Activated naive CD8-positive, alpha-beta T cell (primary cell): ENCODE measurements around the gene SPAG8.
A peak's percentile ranks its signal among the peaks of the same experiment; 100 is the strongest.

ENCODE experiments used
- H3K27ac Mint-ChIP-seq: one replicate; pipeline ENCODE4 v1.8.0; 2021; ENCODE audit warnings: mixed read lengths
- H3K27me3 Mint-ChIP-seq: one replicate; pipeline ENCODE4 v1.8.0; 2021; ENCODE audit warnings: mixed read lengths
- H3K36me3 Mint-ChIP-seq: one replicate; pipeline ENCODE4 v1.8.0; 2021; ENCODE audit warnings: mixed read lengths
- H3K4me1 Mint-ChIP-seq: one replicate; pipeline ENCODE4 v1.8.0; 2021; ENCODE audit warnings: low read depth, mixed read lengths
- H3K4me3 Mint-ChIP-seq: one replicate; pipeline ENCODE4 v1.8.0; 2021; ENCODE audit warnings: mild to moderate bottlenecking, mixed read lengths
- H3K9me3 Mint-ChIP-seq: one replicate; pipeline ENCODE4 v1.8.0; 2021; ENCODE audit warnings: low read depth, mixed read lengths

SPAG8 gene

GRCh38 chr9:35844628-35845270, 32.7 kb upstream of the SPAG8 start:
- Mint-ChIP-seq H3K36me3 (peaks cover 10% of the 10 kb centered on the region), H3K9me3 (no peaks in the 10 kb centered on the region), H3K27ac (no peak overlapping the region), H3K27me3 (no peaks in the 10 kb centered on the region), H3K4me3 (no peak overlapping the region), H3K4me1 (peaks cover 34% of the 10 kb centered on the region)

- Mint-ChIP-seq H3K27me3 (no peaks in the 10 kb centered on the region), H3K27ac (no peak overlapping the region), H3K36me3 (peaks cover 7% of the 10 kb centered on the region), H3K4me1 (peaks cover 27% of the 10 kb centered on the region), H3K9me3 (no peaks in the 10 kb centered on the region), H3K4me3 (no peak overlapping the region)
Measured at GRCh38 chr9:35842795-35843194, 30.7 kb upstream of the SPAG8 start.

- Mint-ChIP-seq H3K4me1 (peaks cover 21% of the 10 kb centered on the region), H3K27ac (no peak overlapping the region), H3K36me3 (peaks cover 2% of the 10 kb centered on the region), H3K4me3 (no peak overlapping the region), H3K27me3 (no peaks in the 10 kb centered on the region), H3K9me3 (no peaks in the 10 kb centered on the region)
Measured at GRCh38 chr9:35842020-35842745, 30.1 kb upstream of the SPAG8 start.

GRCh38 chr9:35841645-35841900, 29.5 kb upstream of the SPAG8 start:
- H3K27me3 Mint-ChIP-seq = no peaks in the 10 kb centered on the region
- no peaks in the 10 kb centered on the region for H3K9me3 Mint-ChIP-seq
- peaks cover 2% of the 10 kb centered on the region for H3K36me3 Mint-ChIP-seq
- no peak overlapping the region for H3K27ac Mint-ChIP-seq
- H3K4me1 Mint-ChIP-seq = peaks cover 18% of the 10 kb centered on the region
- H3K4me3 Mint-ChIP-seq = no peak overlapping the region

GRCh38 chr9:35840881-35841644, 29.0 kb upstream of the SPAG8 start:
- H3K9me3 Mint-ChIP-seq = no peaks in the 10 kb centered on the region
- no peak overlapping the region for H3K4me3 Mint-ChIP-seq
- peaks cover 18% of the 10 kb centered on the region for H3K4me1 Mint-ChIP-seq
- no peaks in the 10 kb centered on the region for H3K27me3 Mint-ChIP-seq
- peaks cover 2% of the 10 kb centered on the region for H3K36me3 Mint-ChIP-seq
- no peak overlapping the region for H3K27ac Mint-ChIP-seq

- H3K9me3 Mint-ChIP-seq = no peaks in the 10 kb centered on the region
- no peak overlapping the region for H3K4me3 Mint-ChIP-seq
- H3K36me3 Mint-ChIP-seq = no peaks in the 10 kb centered on the region
- H3K4me1 Mint-ChIP-seq = peaks cover 8% of the 10 kb centered on the region
- H3K27ac Mint-ChIP-seq = no peak overlapping the region
- H3K27me3 Mint-ChIP-seq = no peaks in the 10 kb centered on the region
Measured at GRCh38 chr9:35839926-35840325, 27.9 kb upstream of the SPAG8 start.

- H3K4me1 Mint-ChIP-seq = peaks cover 8% of the 10 kb centered on the region
- no peak overlapping the region for H3K27ac Mint-ChIP-seq
Measured at GRCh38 chr9:35836595-35836994, 24.5 kb upstream of the SPAG8 start.

GRCh38 chr9:35835766-35836165, 23.7 kb upstream of the SPAG8 start:
- H3K36me3 Mint-ChIP-seq = no peaks in the 10 kb centered on the region
- H3K4me3 Mint-ChIP-seq = no peak overlapping the region
- H3K27me3 Mint-ChIP-seq = no peaks in the 10 kb centered on the region
- H3K4me1 Mint-ChIP-seq = peaks cover 12% of the 10 kb centered on the region
- H3K27ac Mint-ChIP-seq = no peak overlapping the region
- H3K9me3 Mint-ChIP-seq = no peaks in the 10 kb centered on the region

More at GRCh38 chr9:35836595-35836994, 24.5 kb upstream of the SPAG8 start:
- H3K9me3 Mint-ChIP-seq = no peaks in the 10 kb centered on the region
- no peaks in the 10 kb centered on the region for H3K36me3 Mint-ChIP-seq
- H3K4me3 Mint-ChIP-seq = no peak overlapping the region
- no peaks in the 10 kb centered on the region for H3K27me3 Mint-ChIP-seq

GRCh38 chr9:35835216-35835632, 23.2 kb upstream of the SPAG8 start:
- Mint-ChIP-seq H3K9me3 (no peaks in the 10 kb centered on the region), H3K27me3 (no peaks in the 10 kb centered on the region), H3K4me3 (no peak overlapping the region), H3K27ac (no peak overlapping the region), H3K36me3 (no peaks in the 10 kb centered on the region), H3K4me1 (peaks cover 14% of the 10 kb centered on the region)

GRCh38 chr9:35834260-35835215, 22.5 kb upstream of the SPAG8 start:
- H3K27ac Mint-ChIP-seq = no peak overlapping the region
- no peaks in the 10 kb centered on the region for H3K9me3 Mint-ChIP-seq
- H3K27me3 Mint-ChIP-seq = no peaks in the 10 kb centered on the region
- H3K36me3 Mint-ChIP-seq = no peaks in the 10 kb centered on the region
- H3K4me1 Mint-ChIP-seq = peaks cover 21% of the 10 kb centered on the region
- H3K4me3 Mint-ChIP-seq = no peak overlapping the region

GRCh38 chr9:35832814-35833213, 20.8 kb upstream of the SPAG8 start:
- Mint-ChIP-seq H3K36me3 (no peaks in the 10 kb centered on the region), H3K4me3 (no peak overlapping the region), H3K27me3 (no peaks in the 10 kb centered on the region), H3K27ac (no peak overlapping the region), H3K4me1 (peaks cover 29% of the 10 kb centered on the region), H3K9me3 (no peaks in the 10 kb centered on the region)

- H3K27me3 Mint-ChIP-seq = no peaks in the 10 kb centered on the region
- peak overlapping the region; percentile 17 for H3K4me3 Mint-ChIP-seq
Measured at GRCh38 chr9:35831040-35831439, 19.0 kb upstream of the SPAG8 start.

GRCh38 chr9:35829764-35830096, 17.7 kb upstream of the SPAG8 start:
- Mint-ChIP-seq H3K36me3 (no peaks in the 10 kb centered on the region), H3K27ac (peak overlapping the region; percentile 65), H3K9me3 (no peaks in the 10 kb centered on the region), H3K4me1 (peaks cover 33% of the 10 kb centered on the region), H3K27me3 (no peaks in the 10 kb centered on the region), H3K4me3 (peak overlapping the region; percentile 87)

More at GRCh38 chr9:35831040-35831439, 19.0 kb upstream of the SPAG8 start:
- Mint-ChIP-seq H3K9me3 (no peaks in the 10 kb centered on the region), H3K36me3 (no peaks in the 10 kb centered on the region), H3K4me1 (peaks cover 31% of the 10 kb centered on the region), H3K27ac (no peak overlapping the region)

GRCh38 chr9:35829084-35829763, 17.2 kb upstream of the SPAG8 start, which contains the start of gene TMEM8B:
TSS of gene TMEM8B (plus strand) at chr9:35829228. CDS start at chr9:35829448, 220 bp downstream.
- H3K27me3 Mint-ChIP-seq = no peaks in the 10 kb centered on the region
- H3K4me1 Mint-ChIP-seq = peaks cover 30% of the 10 kb centered on the region
- peak within 1 kb of the TSS; percentile 99 for H3K4me3 Mint-ChIP-seq
- H3K9me3 Mint-ChIP-seq = no peaks in the 10 kb centered on the region
- peak within 1 kb of the TSS; percentile 85 for H3K27ac Mint-ChIP-seq
- no peaks in the 10 kb centered on the region for H3K36me3 Mint-ChIP-seq
